CD4-positive, alpha-beta T cell (primary cell): ENCODE measurements around the gene MAP3K6. TPM values are rescaled to one million over a fixed set of nuclear protein-coding genes. Genes with fewer than 3 reads are reported as not detected.

ENCODE experiments used
- ATAC-seq: fragments of 200-7000 bp; cut with Tn5 transposase; one replicate; pipeline ENCODE4 v1.10.0; 2022; ENCODE audit warnings: mild to moderate bottlenecking; ENCODE audit not compliant: poor library complexity
- CTCF ChIA-PET: fragments of 350-600 bp; sonication (Branson Sonifier 250); formaldehyde crosslinking; loops from one replicate; lab custom pipeline; 2021; ENCODE audit warnings: antibody characterized with exemption, inconsistent platforms; lab: Charles Lee
- POLR2A ChIA-PET: fragments of 350-600 bp; sonication (Branson Sonifier 250); formaldehyde crosslinking; loops from one replicate; lab custom pipeline; 2021; ENCODE audit warnings: antibody characterized with exemption, inconsistent platforms; lab: Charles Lee
- DNase-seq, 14 experiments: peaks; one replicate each; pipeline ENCODE4 v3.0.0-alpha.2; 2013 to 2020; ENCODE audit warnings: mixed read lengths in 2 of 14
- H3K27ac ChIP-seq, 2 donors: one replicate each; pipeline versions ENCODE4 v1.5.1 to v1.7.0; 2013; ENCODE audit warnings: low read length in 2 of 2, low read depth in 1 of 2, mild to moderate bottlenecking in 1 of 2
- H3K27me3 ChIP-seq, 2 experiments: 1 replicate in 1 of 2; 2 replicates in 1 of 2; pipeline versions ENCODE4 v1.6.1 to v1.7.0; 2013; ENCODE audit warnings: low read length in 2 of 2, control low read depth in 1 of 2, mild to moderate bottlenecking in 1 of 2, moderate library complexity in 1 of 2; ENCODE audit not compliant: insufficient read depth in 2 of 2, control insufficient read depth in 1 of 2
- H3K36me3 ChIP-seq: one replicate; pipeline ENCODE4 v1.6.1; 2013; ENCODE audit warnings: low read length, control low read depth; ENCODE audit not compliant: insufficient read depth
- H3K4me1 ChIP-seq: one replicate; pipeline ENCODE4 v1.6.1; 2013; ENCODE audit warnings: low read length, control low read depth; ENCODE audit not compliant: insufficient read depth
- H3K4me3 ChIP-seq: one replicate; pipeline ENCODE4 v1.5.1; 2013; ENCODE audit warnings: mild to moderate bottlenecking, low read length, moderate library complexity
- H3K9me3 ChIP-seq, 2 experiments: 1 replicate in 1 of 2; 2 replicates in 1 of 2; pipeline versions ENCODE4 v1.6.1 to v1.7.0; 2013; ENCODE audit warnings: low read length in 2 of 2, mild to moderate bottlenecking in 2 of 2, control low read depth in 1 of 2, moderate library complexity in 1 of 2; ENCODE audit not compliant: control insufficient read depth in 1 of 2, insufficient read depth in 1 of 2
- H3K27ac Mint-ChIP-seq: one replicate; pipeline ENCODE4 v1.8.0; 2020; ENCODE audit warnings: mixed read lengths
- H3K27me3 Mint-ChIP-seq: one replicate; pipeline ENCODE4 v1.8.0; 2021; ENCODE audit warnings: mixed read lengths
- H3K36me3 Mint-ChIP-seq: one replicate; pipeline ENCODE4 v1.8.0; 2021; ENCODE audit warnings: low read depth, mixed read lengths
- H3K4me1 Mint-ChIP-seq: one replicate; pipeline ENCODE4 v1.8.0; 2021; ENCODE audit warnings: low read depth, mixed read lengths
- H3K4me3 Mint-ChIP-seq: one replicate; pipeline ENCODE4 v1.8.0; 2020; ENCODE audit warnings: mild to moderate bottlenecking, mixed read lengths
- H3K9me3 Mint-ChIP-seq: one replicate; pipeline ENCODE4 v1.8.0; 2020; ENCODE audit warnings: mixed read lengths
- intact Hi-C, 2 experiments: fragments of 100-400 bp; cut with DNase I in 1 of 2; cut with micrococcal nuclease in 1 of 2; formaldehyde crosslinking; loops; one replicate each; pipeline versions ENCODE4 v1.15.1 to v1.9.0; 2023 to 2025; cut with DNase I, micrococcal nuclease
- total RNA-seq, 174 experiments: library from RNA in 2 of 174; stranded (reverse) in 2 of 174; gene quantifications; one replicate each; pipeline ENCODE4 v1.2.3 and lab custom pipeline; 2021 to 2026
- TF ChIP-seq, protein P1 (sequence below): fragments of 200-600 bp; IDR thresholded peaks from one replicate; pipeline ENCODE4 v1.8.0; 2022; ENCODE audit warnings: antibody characterized with exemption, mild to moderate bottlenecking

The MAP3K6 gene
- total RNA-seq, 2 experiments from 2014 or later, result 8.5 to 8.8 TPM

- H3K27ac Mint-ChIP-seq, result peak overlapping the region; percentile 69
- CTCF ChIA-PET, result interaction anchor here (0.7 to 1.3 kb wide), 2 partner anchors 8 to 17 kb away, joined by 3 to 4 read pairs; partner anchors contain the start of gene MAP3K6
Measured at GRCh38 chr1:27348861-27349783, 17.6 kb downstream of the MAP3K6 start.

GRCh38 chr1:27346991-27347624 is 19.7 kb downstream of the MAP3K6 start:
- H3K4me1 Mint-ChIP-seq, result peaks cover 37% of the 10 kb centered on the region
- TF ChIP-seq, protein P1, sequence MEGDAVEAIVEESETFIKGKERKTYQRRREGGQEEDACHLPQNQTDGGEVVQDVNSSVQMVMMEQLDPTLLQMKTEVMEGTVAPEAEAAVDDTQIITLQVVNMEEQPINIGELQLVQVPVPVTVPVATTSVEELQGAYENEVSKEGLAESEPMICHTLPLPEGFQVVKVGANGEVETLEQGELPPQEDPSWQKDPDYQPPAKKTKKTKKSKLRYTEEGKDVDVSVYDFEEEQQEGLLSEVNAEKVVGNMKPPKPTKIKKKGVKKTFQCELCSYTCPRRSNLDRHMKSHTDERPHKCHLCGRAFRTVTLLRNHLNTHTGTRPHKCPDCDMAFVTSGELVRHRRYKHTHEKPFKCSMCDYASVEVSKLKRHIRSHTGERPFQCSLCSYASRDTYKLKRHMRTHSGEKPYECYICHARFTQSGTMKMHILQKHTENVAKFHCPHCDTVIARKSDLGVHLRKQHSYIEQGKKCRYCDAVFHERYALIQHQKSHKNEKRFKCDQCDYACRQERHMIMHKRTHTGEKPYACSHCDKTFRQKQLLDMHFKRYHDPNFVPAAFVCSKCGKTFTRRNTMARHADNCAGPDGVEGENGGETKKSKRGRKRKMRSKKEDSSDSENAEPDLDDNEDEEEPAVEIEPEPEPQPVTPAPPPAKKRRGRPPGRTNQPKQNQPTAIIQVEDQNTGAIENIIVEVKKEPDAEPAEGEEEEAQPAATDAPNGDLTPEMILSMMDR, result no peak
- peaks cover 49% of the 10 kb centered on the region for H3K36me3 Mint-ChIP-seq
- no peaks in the 10 kb centered on the region for H3K27me3 Mint-ChIP-seq
- Histone ChIP-seq H3K36me3 (peaks cover 56% of the 10 kb centered on the region), H3K9me3 (no peaks in the 10 kb centered on the region), H3K4me1 (peaks cover 43% of the 10 kb centered on the region), H3K27me3 (no peaks in the 10 kb centered on the region), H3K27ac (no peak overlapping the region), H3K4me3 (no peak overlapping the region)
- CTCF ChIA-PET, result interaction anchor here (1.6 kb wide), 1 partner anchor 10 kb away, joined by 4 read pairs; no protein-coding TSS in a partner anchor
- peak overlapping the region; percentile 38 for H3K4me3 Mint-ChIP-seq
- no peaks in the 10 kb centered on the region for H3K9me3 Mint-ChIP-seq
- peak overlapping the region; percentile 32 for H3K27ac Mint-ChIP-seq
- no peak for ATAC-seq
- DNase-seq, result no peak
- intact Hi-C loops, result loop anchor here in 1 of 2 experiments (10.0 kb wide), 1 partner anchor 1208 kb away; the partner anchor contains the start of gene TRNAU1AP
- POLR2A ChIA-PET, result interaction anchor here (2.5 kb wide), 1 partner anchor 9 kb away, joined by 13 read pairs; no protein-coding TSS in a partner anchor

More at GRCh38 chr1:27348861-27349783, 17.6 kb downstream of the MAP3K6 start:
- H3K27me3 ChIP-seq, result no peaks in the 10 kb centered on the region
- Mint-ChIP-seq H3K4me1 (peaks cover 20% of the 10 kb centered on the region), H3K36me3 (peaks cover 36% of the 10 kb centered on the region), H3K27me3 (no peaks in the 10 kb centered on the region), H3K9me3 (no peaks in the 10 kb centered on the region), H3K4me3 (peak overlapping the region; percentile 68)
- H3K36me3 ChIP-seq, result peaks cover 58% of the 10 kb centered on the region
- POLR2A ChIA-PET, result interaction anchor here (1.2 to 1.4 kb wide), 4 partner anchors 8 to 16 kb away, joined by 3 to 13 read pairs (median 6); partner anchors contain the start of gene SYTL1
- H3K9me3 ChIP-seq, result no peaks in the 10 kb centered on the region
- TF ChIP-seq, protein P1, result no peak
- intact Hi-C loops, result loop anchor here (1.0 to 10.0 kb wide), 2 partner anchors 8 to 1206 kb away; partner anchors contain the start of gene TRNAU1AP (in 1 of the 2)
- DNase-seq, result peak in 7 of 14 experiments; percentile 28 to 58 (median 41)
- peak overlapping the region; percentile 37 to 48 for H3K27ac ChIP-seq
- peak; percentile 87 for ATAC-seq
- peaks cover 35% of the 10 kb centered on the region for H3K4me1 ChIP-seq
- peak overlapping the region; percentile 51 for H3K4me3 ChIP-seq

- Mint-ChIP-seq H3K9me3 (no peaks in the 10 kb centered on the region), H3K4me1 (peaks cover 43% of the 10 kb centered on the region), H3K27me3 (no peaks in the 10 kb centered on the region), H3K27ac (peak overlapping the region; percentile 18), H3K4me3 (peak overlapping the region; percentile 43), H3K36me3 (peaks cover 47% of the 10 kb centered on the region)
- H3K4me3 ChIP-seq, result no peak overlapping the region
- CTCF ChIA-PET, result interaction anchor here (1.0 to 1.6 kb wide), 2 partner anchors 11 to 14 kb away, joined by 3 to 4 read pairs; no protein-coding TSS in a partner anchor
- H3K36me3 ChIP-seq, result peaks cover 50% of the 10 kb centered on the region
- H3K9me3 ChIP-seq, result no peaks in the 10 kb centered on the region
- H3K27ac ChIP-seq, result no peak overlapping the region
- H3K4me1 ChIP-seq, result peaks cover 49% of the 10 kb centered on the region
- POLR2A ChIA-PET, result interaction anchor here (2.5 kb wide), 1 partner anchor 10 kb away, joined by 13 read pairs; no protein-coding TSS in a partner anchor
- no peak for DNase-seq
- no peak for ATAC-seq
- intact Hi-C loops, result loop anchor here in 1 of 2 experiments (10.0 kb wide), 1 partner anchor 1208 kb away; the partner anchor contains the start of gene TRNAU1AP
- TF ChIP-seq, protein P1, result no peak
- no peaks in the 10 kb centered on the region for H3K27me3 ChIP-seq
Measured at GRCh38 chr1:27346357-27346756, 20.4 kb downstream of the MAP3K6 start.
